GM23338 (cell line): ENCODE data around the gene SPANXD.
"Not testable (repeated sequence)": the region's sequence is repeated elsewhere in the genome, so short reads cannot be mapped to it uniquely, and the experiment has no call there.

ENCODE experiments used
- CREB1 ChIP-seq: fragments of 250-450 bp; sonication (Bioruptor Pico); IDR thresholded peaks from 2 replicates; pipeline ENCODE4 v1.5.0; 2020; ENCODE audit warnings: low read depth, mild to moderate bottlenecking, moderate library complexity
- EZH2 ChIP-seq: fragments of 200-600 bp; sonication (generic); IDR thresholded peaks from one replicate; pipeline ENCODE4 v1.8.0; 2017; ENCODE audit warnings: antibody characterized with exemption, mild to moderate bottlenecking, low read depth; ENCODE audit not compliant: unreplicated experiment
- POLR2AphosphoS5 ChIP-seq: IDR thresholded peaks from 2 replicates; pipeline ENCODE4 v1.6.1; 2016; ENCODE audit warnings: antibody characterized with exemption, low read depth
- REST ChIP-seq: IDR thresholded peaks from one replicate; pipeline ENCODE4 v1.6.1; 2018; ENCODE audit warnings: antibody characterized with exemption; ENCODE audit not compliant: unreplicated experiment
- STAT1 ChIP-seq: IDR thresholded peaks from one replicate; pipeline ENCODE4 v1.6.1; 2016; ENCODE audit warnings: antibody characterized with exemption; ENCODE audit not compliant: unreplicated experiment
- ZNF114 ChIP-seq: fragments of 250-450 bp; sonication (Bioruptor Pico); IDR thresholded peaks from 2 replicates; pipeline ENCODE4 v1.5.0; 2020; ENCODE audit warnings: mild to moderate bottlenecking, moderate library complexity
- TF ChIP-seq, protein P1 (sequence below), 2 experiments: fragments of 200-600 bp in 1 of 2; sonication (generic) in 1 of 2; conservative IDR thresholded peaks; 2 replicates each; pipeline versions ENCODE4 v1.5.1 to v1.6.1; 2016 to 2017; ENCODE audit warnings: antibody characterized with exemption in 2 of 2, low read depth in 2 of 2, mild to moderate bottlenecking in 2 of 2, moderate library complexity in 1 of 2

DNA sequence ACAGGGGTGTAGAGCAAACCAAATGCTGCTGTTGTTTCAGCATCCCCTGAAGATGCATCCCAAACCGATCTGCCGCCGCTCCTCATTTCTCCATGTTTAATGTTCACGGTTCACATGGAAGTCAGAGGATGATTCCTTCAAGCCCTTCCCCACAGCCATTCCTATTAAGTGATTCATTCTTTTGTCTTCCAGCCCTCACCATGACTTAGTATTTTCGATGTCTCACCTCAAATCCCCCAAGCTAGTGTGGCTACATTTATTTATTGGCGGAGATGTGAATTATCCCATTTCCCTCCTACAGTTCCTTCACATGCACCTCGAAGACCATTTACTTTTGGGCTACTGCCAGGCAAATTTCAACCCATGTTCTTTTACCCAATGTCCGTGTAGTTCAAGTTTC is at the start of gene SPANXD:
- TF ChIP-seq, protein P1, sequence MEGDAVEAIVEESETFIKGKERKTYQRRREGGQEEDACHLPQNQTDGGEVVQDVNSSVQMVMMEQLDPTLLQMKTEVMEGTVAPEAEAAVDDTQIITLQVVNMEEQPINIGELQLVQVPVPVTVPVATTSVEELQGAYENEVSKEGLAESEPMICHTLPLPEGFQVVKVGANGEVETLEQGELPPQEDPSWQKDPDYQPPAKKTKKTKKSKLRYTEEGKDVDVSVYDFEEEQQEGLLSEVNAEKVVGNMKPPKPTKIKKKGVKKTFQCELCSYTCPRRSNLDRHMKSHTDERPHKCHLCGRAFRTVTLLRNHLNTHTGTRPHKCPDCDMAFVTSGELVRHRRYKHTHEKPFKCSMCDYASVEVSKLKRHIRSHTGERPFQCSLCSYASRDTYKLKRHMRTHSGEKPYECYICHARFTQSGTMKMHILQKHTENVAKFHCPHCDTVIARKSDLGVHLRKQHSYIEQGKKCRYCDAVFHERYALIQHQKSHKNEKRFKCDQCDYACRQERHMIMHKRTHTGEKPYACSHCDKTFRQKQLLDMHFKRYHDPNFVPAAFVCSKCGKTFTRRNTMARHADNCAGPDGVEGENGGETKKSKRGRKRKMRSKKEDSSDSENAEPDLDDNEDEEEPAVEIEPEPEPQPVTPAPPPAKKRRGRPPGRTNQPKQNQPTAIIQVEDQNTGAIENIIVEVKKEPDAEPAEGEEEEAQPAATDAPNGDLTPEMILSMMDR (conservative IDR thresholded peaks at IDR 0.05; ENCODE audit: low read depth in 2 of 2): not testable (repeated sequence)
- not testable (repeated sequence) for TF ChIP-seq REST; POLR2AphosphoS5; EZH2; ZNF114 (CRISPR knock-in tag); STAT1; CREB1 (CRISPR knock-in tag)
